Activated T-helper 2 cell treated with anti-CD3 and anti-CD28 coated beads, Interferon-gamma antibody, Interleukin-2, Interleukin-4, amounts not matched to agents 10 μg/mL and 5 μg/mL and 100 μg/mL, durations not matched to agents 14 hours and 24 hours and 36 hours (primary cell): ENCODE measurements around the gene GGTLC2. TPM values are rescaled to one million over a fixed set of nuclear protein-coding genes. Genes with fewer than 3 reads are reported as not detected.
"Not testable (repeated sequence)": the region's sequence is repeated elsewhere in the genome, so short reads cannot be mapped to it uniquely, and the experiment has no call there.

ENCODE experiments used
- DNase-seq: peaks from one replicate; pipeline ENCODE4 v3.0.0; 2021; ENCODE audit warnings: low spot score
- H3K27ac Mint-ChIP-seq: one replicate; pipeline ENCODE4 v1.8.0; 2021; ENCODE audit warnings: mixed read lengths
- H3K27me3 Mint-ChIP-seq: one replicate; pipeline ENCODE4 v1.8.0; 2021; ENCODE audit warnings: low read depth, mixed read lengths
- H3K36me3 Mint-ChIP-seq: one replicate; pipeline ENCODE4 v1.8.0; 2021; ENCODE audit warnings: low read depth, mixed read lengths
- H3K4me1 Mint-ChIP-seq: one replicate; pipeline ENCODE4 v1.8.0; 2021; ENCODE audit warnings: low read depth, mixed read lengths
- H3K4me3 Mint-ChIP-seq: one replicate; pipeline ENCODE4 v1.8.0; 2021; ENCODE audit warnings: low read depth, mild to moderate bottlenecking, moderate library complexity, mixed read lengths
- H3K9me3 Mint-ChIP-seq: one replicate; pipeline ENCODE4 v1.8.0; 2021; ENCODE audit warnings: mixed read lengths
- intact Hi-C: fragments of 100-400 bp; cut with micrococcal nuclease; formaldehyde crosslinking; loops from one replicate; pipeline ENCODE4 v1.15.1; 2023
- total RNA-seq: library from RNA; stranded (reverse); gene quantifications from 2 replicates; pipeline ENCODE4 v1.2.3, GENCODE V29; 2022

GGTLC2 gene
- total RNA-seq, 1 donor from 2014 or later = not detected

DNA sequence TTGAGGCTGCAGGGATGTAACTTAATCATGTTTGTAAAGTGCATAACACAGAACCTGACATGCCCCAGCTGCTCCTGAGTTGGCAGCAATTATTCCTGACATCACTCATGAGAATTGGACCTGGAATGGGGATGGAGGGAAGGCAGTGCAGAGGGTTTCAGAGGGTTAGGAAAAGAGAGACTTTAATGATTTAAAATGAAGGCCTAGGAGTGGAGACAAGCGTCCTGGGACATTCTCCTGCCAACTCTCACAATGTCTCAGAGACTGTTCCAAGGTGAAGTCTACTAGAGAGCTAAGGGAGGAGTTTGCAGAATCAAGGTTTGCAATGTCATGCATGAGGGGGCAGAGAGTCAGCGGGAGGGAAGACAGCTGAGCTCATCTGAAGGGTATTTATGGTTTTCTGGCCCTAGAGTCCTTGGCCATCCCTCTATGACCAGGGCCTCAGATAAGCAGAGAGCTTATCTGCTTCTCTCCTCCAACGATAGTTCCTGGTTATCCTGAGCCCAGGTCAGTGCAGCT lies 36.9 kb downstream of the GGTLC2 start:
- no peaks in the 10 kb centered on the region for H3K36me3 Mint-ChIP-seq
- no peak overlapping the region for H3K4me3 Mint-ChIP-seq
- DNase-seq = no peak
- H3K27me3 Mint-ChIP-seq = peaks cover 6% of the 10 kb centered on the region
- H3K27ac Mint-ChIP-seq = no peak overlapping the region
- intact Hi-C loops = loop anchor here (10.0 kb wide), 1 partner anchor 86 kb away; no protein-coding TSS in a partner anchor
- H3K9me3 Mint-ChIP-seq = no peaks in the 10 kb centered on the region
- H3K4me1 Mint-ChIP-seq = peaks cover 3% of the 10 kb centered on the region

GRCh38 chr22:22682196-22682595 lies 37.8 kb downstream of the GGTLC2 start:
- Mint-ChIP-seq H3K27ac (no peak overlapping the region), H3K27me3 (peaks cover 1% of the 10 kb centered on the region), H3K4me1 (peaks cover 3% of the 10 kb centered on the region), H3K36me3 (no peaks in the 10 kb centered on the region), H3K9me3 (no peaks in the 10 kb centered on the region), H3K4me3 (no peak overlapping the region)
- intact Hi-C loops = loop anchor here (10.0 kb wide), 1 partner anchor 87 kb away; no protein-coding TSS in a partner anchor
- no peak for DNase-seq

GRCh38 chr22:22682807-22683667 lies 38.6 kb downstream of the GGTLC2 start:
- peaks cover 3% of the 10 kb centered on the region for H3K4me1 Mint-ChIP-seq
- no peaks in the 10 kb centered on the region for H3K9me3 Mint-ChIP-seq
- H3K36me3 Mint-ChIP-seq = no peaks in the 10 kb centered on the region
- no peaks in the 10 kb centered on the region for H3K27me3 Mint-ChIP-seq
- no peak overlapping the region for H3K27ac Mint-ChIP-seq
- DNase-seq = no peak
- intact Hi-C loops = loop anchor here (10.0 kb wide), 1 partner anchor 88 kb away; no protein-coding TSS in a partner anchor
- H3K4me3 Mint-ChIP-seq = no peak overlapping the region

DNA sequence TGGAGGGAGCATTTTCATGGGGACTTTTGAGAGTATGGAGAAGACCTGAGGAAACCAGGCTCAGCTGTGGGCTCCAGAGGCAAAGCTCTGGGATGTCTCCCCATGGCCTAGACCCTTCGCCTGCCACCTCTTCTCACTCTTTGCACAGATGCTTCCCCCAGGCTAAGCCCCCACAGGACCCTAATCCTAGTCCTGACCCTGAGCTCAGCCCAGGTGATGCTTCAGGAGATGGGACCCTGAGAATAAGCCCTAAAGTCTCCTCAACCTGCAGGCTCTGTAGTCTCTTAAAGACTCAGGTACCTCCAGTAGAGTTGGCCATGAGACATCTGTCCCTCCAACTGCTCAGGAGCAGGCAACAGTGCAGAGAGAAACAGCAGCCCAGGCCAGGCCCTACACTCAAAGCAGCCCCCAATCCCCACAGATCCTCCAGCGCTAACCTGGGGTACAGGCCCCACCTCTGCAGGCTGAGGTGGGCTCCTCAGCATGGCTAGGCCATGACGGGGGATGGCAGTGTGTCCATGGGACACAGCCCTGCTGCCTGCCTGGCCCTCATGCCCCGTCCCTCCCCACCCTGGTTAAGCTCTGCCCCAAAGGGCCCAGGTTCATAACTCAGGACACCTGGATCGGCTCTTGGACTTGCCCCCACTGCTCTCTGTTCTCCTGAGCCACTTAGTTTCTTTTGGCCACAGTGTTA lies 39.4 kb downstream of the GGTLC2 start:
- Mint-ChIP-seq H3K9me3 (no peaks in the 10 kb centered on the region), H3K4me1 (no peaks in the 10 kb centered on the region), H3K4me3 (no peak overlapping the region), H3K36me3 (no peaks in the 10 kb centered on the region), H3K27ac (no peak overlapping the region), H3K27me3 (no peaks in the 10 kb centered on the region)
- intact Hi-C loops = loop anchor here (10.0 kb wide), 1 partner anchor 89 kb away; no protein-coding TSS in a partner anchor
- DNase-seq = no peak

DNA sequence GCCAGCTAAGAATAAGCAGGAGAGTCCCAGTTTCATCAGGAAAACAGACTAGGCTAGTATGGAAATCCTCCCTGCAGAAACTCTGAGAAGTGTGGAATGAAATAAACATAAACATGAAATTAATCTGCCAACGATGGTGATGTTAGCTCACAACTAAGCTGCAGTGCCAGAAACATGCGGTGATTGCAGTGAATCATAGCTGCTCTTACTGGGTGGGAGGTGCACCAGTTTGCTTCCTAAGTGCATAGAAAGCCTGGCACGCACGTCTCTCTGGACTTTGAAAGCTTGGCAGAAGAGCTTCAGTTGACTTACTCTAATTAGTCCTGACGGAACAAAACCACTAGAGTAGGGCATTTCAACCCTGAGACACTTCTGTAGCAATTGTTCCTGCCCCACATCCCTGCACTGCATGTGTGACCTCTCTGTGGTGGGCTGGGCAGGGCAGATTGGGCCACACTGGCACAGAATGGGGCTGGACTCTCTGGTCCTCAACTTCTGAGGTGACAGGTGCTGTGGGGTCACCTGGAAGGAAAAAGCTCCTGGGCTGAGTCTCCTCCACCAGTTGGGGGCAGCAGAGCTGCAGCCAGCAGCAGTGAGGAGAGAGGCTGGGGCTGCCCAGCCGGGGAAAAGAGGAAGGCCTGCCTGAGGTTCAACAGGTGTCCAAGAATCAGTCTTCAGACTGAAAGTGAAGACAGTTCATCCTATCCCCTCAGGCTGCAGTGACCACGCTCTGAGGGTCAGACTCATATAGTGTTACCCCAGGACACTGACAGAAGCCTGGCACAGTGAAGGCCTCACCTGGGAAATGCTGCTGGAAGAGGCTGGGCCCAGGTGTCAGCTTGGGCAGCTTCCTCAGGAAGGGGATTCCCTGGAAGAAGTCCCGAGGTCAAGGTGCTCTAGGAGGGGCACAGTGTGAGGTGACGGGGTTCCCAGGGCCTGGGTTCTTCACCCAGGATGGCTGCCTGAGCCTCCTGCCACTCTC lies 40.5 kb downstream of the GGTLC2 start:
- no peak overlapping the region for H3K27ac Mint-ChIP-seq
- H3K36me3 Mint-ChIP-seq = no peaks in the 10 kb centered on the region
- no peaks in the 10 kb centered on the region for H3K9me3 Mint-ChIP-seq

GRCh38 chr22:22685586-22685985 lies 41.2 kb downstream of the GGTLC2 start:
- H3K27ac Mint-ChIP-seq = no peak overlapping the region
- DNase-seq = no peak
- no peaks in the 10 kb centered on the region for H3K4me1 Mint-ChIP-seq
- no peaks in the 10 kb centered on the region for H3K9me3 Mint-ChIP-seq
- no peaks in the 10 kb centered on the region for H3K36me3 Mint-ChIP-seq
- H3K27me3 Mint-ChIP-seq = peaks cover 3% of the 10 kb centered on the region
- intact Hi-C loops = loop anchor here (10.0 kb wide), 1 partner anchor 91 kb away; no protein-coding TSS in a partner anchor
- no peak overlapping the region for H3K4me3 Mint-ChIP-seq

More for the DNA sequence above, 40.5 kb downstream of the GGTLC2 start:
- no peaks in the 10 kb centered on the region for H3K4me1 Mint-ChIP-seq
- no peak for DNase-seq
- no peak overlapping the region for H3K4me3 Mint-ChIP-seq
- H3K27me3 Mint-ChIP-seq = peaks cover 3% of the 10 kb centered on the region
- intact Hi-C loops = loop anchor here (10.0 kb wide), 1 partner anchor 90 kb away; no protein-coding TSS in a partner anchor

GRCh38 chr22:22686202-22687115 lies 42.0 kb downstream of the GGTLC2 start:
- H3K27me3 Mint-ChIP-seq, H3K4me3 Mint-ChIP-seq, DNase-seq, H3K4me1 Mint-ChIP-seq, H3K36me3 Mint-ChIP-seq, H3K9me3 Mint-ChIP-seq, H3K27ac Mint-ChIP-seq: not testable (repeated sequence)
- intact Hi-C loops = loop anchor here (10.0 kb wide), 1 partner anchor 92 kb away; no protein-coding TSS in a partner anchor

DNA sequence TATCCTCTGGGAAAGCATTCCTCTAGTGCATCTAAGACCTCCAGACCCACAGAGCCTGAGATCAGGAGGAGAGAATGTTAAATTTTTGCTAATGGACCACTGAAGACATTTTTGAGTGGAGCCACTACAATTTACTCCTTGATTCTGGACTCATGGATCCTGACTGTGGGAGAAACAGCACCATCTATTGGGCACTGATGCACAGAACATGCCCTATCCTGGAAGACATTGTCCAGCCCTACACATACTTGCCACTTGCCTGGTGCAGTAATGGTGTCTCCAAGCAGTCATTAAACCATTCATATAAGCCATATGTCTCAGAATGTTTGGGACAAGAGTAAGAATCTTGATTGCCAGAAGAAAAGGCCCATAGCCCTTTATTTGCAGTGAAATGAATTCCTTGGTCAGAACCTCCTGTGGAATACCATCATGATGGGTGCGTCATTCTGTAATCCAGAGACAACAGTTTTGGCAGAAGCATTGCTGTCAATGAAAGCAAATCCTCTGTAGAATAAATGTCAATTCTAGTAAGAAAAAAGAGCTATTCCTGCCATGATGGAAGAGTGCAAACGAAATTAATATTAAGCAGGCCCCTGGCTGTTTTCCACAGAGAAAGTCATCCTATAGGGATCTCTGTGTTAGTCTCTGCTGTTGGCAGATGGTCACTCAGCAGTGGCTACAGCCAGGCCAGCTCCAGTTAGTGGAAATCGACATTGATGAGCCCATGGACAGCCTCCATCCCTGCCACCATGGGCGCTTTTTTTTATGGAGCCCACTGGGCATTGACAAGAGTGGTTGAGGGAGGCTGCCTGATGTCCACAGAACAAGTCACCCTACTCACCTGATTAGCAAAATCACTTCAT lies 43.5 kb downstream of the GGTLC2 start:
- Mint-ChIP-seq H3K27ac (no peak overlapping the region), H3K4me1 (no peaks in the 10 kb centered on the region), H3K36me3 (no peaks in the 10 kb centered on the region), H3K27me3 (peaks cover 3% of the 10 kb centered on the region), H3K4me3 (no peak overlapping the region), H3K9me3 (no peaks in the 10 kb centered on the region)
- no peak for DNase-seq
- intact Hi-C loops = loop anchor here (10.0 kb wide), 1 partner anchor 93 kb away; no protein-coding TSS in a partner anchor

GRCh38 chr22:22689621-22690345 lies 45.4 kb downstream of the GGTLC2 start:
- intact Hi-C loops = loop anchor here (10.0 kb wide), 2 partner anchors 55 to 95 kb away; no protein-coding TSS in a partner anchor
- no peak for DNase-seq
- no peak overlapping the region for H3K27ac Mint-ChIP-seq
- no peaks in the 10 kb centered on the region for H3K36me3 Mint-ChIP-seq
- H3K4me1 Mint-ChIP-seq = no peaks in the 10 kb centered on the region
- H3K9me3 Mint-ChIP-seq = no peaks in the 10 kb centered on the region
- no peak overlapping the region for H3K4me3 Mint-ChIP-seq
- H3K27me3 Mint-ChIP-seq = peaks cover 3% of the 10 kb centered on the region

DNA sequence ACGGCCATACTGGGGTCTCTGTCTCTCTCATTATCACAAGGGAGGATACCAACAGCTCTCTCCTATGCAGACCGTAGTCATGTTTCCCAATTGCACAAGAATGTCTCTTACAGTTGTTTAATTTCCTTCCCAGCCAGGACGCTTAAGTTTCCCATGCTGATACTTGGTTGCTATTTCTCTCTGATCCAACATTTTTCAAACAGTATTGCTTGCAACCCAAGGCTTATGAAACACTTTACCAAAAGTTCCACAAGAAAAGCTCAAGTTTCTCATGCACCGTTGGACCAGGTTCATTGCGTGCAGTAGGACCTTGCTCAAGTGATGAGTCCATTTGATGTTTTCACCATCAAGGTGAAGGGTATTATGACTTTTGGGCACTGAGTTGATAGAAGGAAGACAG lies 46.6 kb downstream of the GGTLC2 start:
- peaks cover 3% of the 10 kb centered on the region for H3K27me3 Mint-ChIP-seq
- H3K4me3 Mint-ChIP-seq = no peak overlapping the region
- no peaks in the 10 kb centered on the region for H3K4me1 Mint-ChIP-seq
- intact Hi-C loops = loop anchor here (10.0 kb wide), 1 partner anchor 54 kb away; no protein-coding TSS in a partner anchor
- no peaks in the 10 kb centered on the region for H3K36me3 Mint-ChIP-seq
- no peak for DNase-seq
- H3K27ac Mint-ChIP-seq = no peak overlapping the region
- H3K9me3 Mint-ChIP-seq = no peaks in the 10 kb centered on the region
